HG03354 (cell line): ENCODE measurements around the gene SYDE2.
"Not testable (repeated sequence)": the region's sequence is repeated elsewhere in the genome, so short reads cannot be mapped to it uniquely, and the experiment has no call there.

Source experiments
- ATAC-seq: cut with Tn5 transposase; IDR thresholded peaks from one replicate; pipeline ENCODE4 v1.9.1; 2021; ENCODE audit warnings: mild to moderate bottlenecking; ENCODE audit not compliant: unreplicated experiment, poor library complexity, severe bottlenecking

SYDE2 gene

DNA sequence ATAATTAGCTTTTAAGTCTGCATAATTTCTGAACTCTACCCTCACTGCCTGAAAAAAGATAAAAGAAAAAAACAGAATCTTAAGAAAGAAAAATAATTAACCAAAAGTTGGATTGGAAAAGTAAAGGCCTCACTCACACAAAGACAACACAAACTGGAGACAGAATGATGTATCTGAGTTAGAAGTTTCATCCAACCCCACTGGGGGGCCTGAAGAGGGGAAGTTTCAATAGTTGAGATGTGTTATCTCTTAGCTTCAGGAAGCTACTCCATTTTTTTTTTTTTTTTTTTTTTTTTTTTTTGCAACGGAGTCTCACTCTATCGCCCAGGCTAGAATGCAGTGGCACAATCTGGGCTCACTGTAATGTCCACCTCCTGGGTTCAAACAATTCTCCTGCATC lies 19.9 kb downstream of the SYDE2 start:
- ATAC-seq: no peak

DNA sequence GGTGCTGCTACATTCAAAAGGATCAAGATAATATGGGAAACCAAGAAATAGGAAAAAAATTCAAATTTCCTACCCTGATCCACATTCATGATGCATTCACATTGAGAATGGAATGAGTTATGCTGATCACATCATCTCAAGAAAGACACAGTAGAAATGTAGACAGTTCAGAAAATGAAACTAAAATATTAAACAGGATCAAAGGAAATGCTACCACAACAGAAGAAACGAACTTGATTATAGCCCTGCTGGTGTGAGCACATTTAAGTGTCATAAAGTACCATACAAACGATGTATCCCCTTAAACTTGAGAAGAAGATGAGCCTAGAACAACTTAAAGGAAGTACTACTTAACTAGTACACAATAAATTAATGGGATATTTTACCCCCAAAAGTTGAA lies 21.3 kb downstream of the SYDE2 start:
- ATAC-seq: no peak

GRCh38 chr1:85178396-85178795 lies 22.4 kb downstream of the SYDE2 start:
- no peak for ATAC-seq

DNA sequence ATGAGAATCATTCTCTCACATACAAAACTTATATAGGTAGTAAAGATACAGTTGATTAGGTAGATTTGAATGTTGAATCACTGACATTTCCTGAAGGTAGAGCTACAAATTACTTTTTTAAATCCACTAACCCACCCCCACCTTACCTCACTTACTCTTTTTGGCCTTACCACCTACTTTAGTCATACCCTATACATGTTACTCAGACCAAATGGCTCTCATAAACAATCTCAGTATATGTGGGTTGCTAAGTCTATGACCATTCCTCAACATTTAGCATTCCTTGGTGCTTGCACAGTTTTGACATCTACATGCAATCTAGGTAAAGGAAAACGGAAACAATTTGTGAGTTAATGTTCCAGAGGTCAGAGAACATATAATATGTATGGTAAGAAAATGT lies 26.3 kb downstream of the SYDE2 start:
- no peak for ATAC-seq

GRCh38 chr1:85172684-85173337 lies 28.0 kb downstream of the SYDE2 start:
- ATAC-seq: no peak

- ATAC-seq: no peak
These were observed 29.1 kb downstream of the SYDE2 start for GRCh38 chr1:85171721-85172120.

GRCh38 chr1:85168884-85169283 lies 31.9 kb downstream of the SYDE2 start:
- ATAC-seq: no peak

DNA sequence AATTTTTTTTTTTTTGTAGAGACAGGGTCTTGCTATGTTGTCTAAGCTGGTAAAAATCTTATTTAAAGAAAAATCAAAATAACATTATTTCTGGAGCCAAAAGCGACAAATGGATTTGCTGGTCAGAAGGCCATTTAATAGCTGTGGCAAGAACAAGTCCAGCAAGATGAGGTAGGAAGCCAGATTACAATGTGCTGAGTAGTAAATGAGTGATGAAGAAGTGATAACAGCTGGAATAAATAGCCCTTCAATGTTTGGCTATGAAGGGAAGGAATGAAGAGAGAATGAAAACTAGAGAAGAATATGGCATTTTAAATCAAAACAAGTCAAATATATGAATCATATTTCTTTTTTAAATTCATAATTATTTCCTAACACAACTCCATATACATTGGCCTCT lies 34.5 kb downstream of the SYDE2 start:
- no peak for ATAC-seq

DNA sequence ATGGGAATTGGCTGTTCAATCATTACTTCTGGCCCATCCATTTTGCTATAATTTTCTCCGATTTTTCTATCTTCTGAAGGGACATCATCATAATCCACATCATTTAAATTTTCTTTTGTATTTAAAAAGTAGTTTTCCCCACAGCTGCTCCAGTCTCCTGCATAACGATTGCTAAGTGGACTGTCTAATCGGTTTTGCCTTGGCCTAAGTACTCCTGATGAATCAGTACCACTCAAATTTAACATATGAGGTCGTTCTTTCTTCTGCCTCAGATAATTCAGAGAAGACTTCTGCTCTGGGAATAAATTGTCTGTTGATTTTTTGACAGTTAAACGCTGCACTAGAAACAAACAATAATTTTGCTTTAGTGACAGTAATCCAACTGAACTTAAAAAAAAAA lies 41.9 kb downstream of the SYDE2 start:
- no peak for ATAC-seq

DNA sequence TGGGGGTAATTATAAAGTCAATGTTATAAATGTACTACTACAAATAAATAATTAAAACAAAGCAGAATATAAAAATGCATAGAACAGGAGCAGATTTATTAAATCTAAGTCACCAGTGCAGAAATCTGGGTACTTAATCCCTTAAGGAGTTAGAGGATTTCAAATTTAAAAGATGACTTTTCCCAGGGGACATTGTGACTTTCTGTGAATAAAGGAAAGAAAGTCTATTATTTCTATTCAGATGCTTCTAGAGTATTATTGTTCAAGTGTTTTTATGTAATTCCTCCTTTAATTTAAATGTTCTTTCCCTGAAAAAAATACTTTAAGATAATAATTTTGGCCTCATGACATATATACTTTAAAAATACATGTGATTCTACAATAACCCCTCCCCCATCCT lies 43.4 kb downstream of the SYDE2 start:
- ATAC-seq: no peak

GRCh38 chr1:85153149-85153891 lies 47.5 kb downstream of the SYDE2 start:
- peak; percentile 67 for ATAC-seq

DNA sequence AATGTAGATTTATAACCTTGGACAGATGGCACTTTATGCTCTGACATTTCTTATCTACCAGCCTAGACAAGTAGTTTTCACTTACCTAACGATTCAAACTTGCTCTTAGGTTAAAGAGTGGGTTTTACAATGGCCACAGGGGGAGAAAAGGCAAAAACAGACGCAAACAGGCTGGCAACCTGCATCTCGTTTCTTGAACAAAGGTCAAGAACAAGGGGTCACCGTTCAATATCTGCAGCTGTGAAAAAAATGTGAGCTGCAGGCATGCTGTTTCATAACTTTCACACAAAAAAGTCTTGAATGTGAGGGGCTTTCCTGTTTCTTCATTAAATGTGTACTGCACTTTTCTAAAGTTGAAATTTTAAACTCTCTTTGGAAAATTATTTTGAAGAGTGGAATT lies 49.4 kb downstream of the SYDE2 start:
- no peak for ATAC-seq

DNA sequence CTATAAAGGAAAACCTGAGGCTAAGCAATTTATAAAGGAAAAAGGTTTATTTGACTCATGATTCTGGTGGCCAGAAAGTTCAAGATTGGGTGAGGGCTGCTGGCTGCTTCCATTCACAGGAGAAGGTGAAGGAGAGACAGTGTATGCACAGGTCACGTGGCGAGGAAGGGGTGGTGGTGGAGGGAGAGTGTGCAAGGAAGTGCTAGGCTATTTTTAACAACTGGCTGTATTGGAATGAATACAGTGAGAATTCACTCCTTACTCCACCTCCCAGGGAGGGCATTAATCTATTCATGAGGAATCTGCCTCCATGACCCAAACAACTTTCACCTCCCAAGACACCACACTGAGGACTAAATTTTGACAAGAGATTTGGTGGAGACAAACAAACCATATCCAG lies 51.0 kb downstream of the SYDE2 start:
- no peak for ATAC-seq

GRCh38 chr1:85148524-85149250 lies 52.1 kb downstream of the SYDE2 start:
- ATAC-seq: peak; percentile 90

DNA sequence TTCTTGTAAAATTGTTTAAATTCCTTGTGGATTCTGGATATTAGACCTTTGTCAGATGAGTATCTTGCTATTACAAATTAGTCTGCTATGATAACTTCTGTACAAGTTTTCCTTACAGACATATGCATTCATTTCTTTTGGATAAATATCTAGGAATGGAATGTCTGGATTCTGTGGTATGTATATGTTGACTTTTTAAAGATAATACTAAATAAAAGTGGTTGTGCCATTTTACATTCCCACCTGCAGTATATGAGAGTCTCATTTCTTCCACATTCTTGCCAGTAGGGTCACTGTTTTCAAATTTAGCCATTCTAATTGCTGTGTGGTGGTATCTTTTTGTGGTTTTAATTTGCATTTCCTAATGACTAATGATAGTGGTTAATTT lies 53.9 kb downstream of the SYDE2 start:
- no peak for ATAC-seq

GRCh38 chr1:85146298-85146971 lies 54.4 kb downstream of the SYDE2 start:
- ATAC-seq: not testable (repeated sequence)

- no peak for ATAC-seq
These were observed 56.5 kb downstream of the SYDE2 start for GRCh38 chr1:85144351-85144750.

GRCh38 chr1:85142753-85143152 lies 58.1 kb downstream of the SYDE2 start:
- no peak for ATAC-seq

DNA sequence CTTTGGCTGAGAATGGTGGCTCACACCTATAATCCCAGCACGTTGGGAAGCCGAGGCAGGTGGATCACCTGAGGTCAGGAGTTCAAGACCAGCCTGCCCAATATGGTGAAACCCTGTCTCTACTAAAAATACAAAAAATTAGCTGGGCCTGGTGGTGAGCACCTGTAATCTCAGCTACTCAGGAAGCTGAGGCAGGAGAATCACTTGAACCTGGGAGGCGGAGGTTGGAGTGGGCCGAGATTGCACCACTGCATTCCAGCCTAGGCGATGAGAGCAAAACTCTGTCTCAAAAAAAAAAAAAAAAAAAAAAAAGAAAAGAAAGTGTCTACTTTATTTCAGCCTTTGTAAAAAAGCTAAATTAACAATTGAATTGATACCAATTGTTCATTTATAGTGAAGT lies 62.4 kb downstream of the SYDE2 start:
- ATAC-seq: not testable (repeated sequence)

- ATAC-seq: no peak
These were observed 63.2 kb downstream of the SYDE2 start for GRCh38 chr1:85137660-85138059.
